Hematopoietic multipotent progenitor cell treated with erythropoietin and hydrocortisone succinate and interleukin-3 and kit ligand, for 17 days (in vitro differentiated cells): Measurements from ENCODE around the gene OR11L1.

Experiments used
- DNase-seq: peaks from one replicate; pipeline ENCODE4 v3.0.0-alpha.2; 2015; ENCODE audit warnings: low spot score

OR11L1 gene

GRCh38 chr1:247841796-247842195 is at the start of gene OR11L1:
OR11L1 (minus strand) TSS chr1:247841896; CDS start chr1:247841896, 0 bp downstream.
- no peak for DNase-seq

DNA sequence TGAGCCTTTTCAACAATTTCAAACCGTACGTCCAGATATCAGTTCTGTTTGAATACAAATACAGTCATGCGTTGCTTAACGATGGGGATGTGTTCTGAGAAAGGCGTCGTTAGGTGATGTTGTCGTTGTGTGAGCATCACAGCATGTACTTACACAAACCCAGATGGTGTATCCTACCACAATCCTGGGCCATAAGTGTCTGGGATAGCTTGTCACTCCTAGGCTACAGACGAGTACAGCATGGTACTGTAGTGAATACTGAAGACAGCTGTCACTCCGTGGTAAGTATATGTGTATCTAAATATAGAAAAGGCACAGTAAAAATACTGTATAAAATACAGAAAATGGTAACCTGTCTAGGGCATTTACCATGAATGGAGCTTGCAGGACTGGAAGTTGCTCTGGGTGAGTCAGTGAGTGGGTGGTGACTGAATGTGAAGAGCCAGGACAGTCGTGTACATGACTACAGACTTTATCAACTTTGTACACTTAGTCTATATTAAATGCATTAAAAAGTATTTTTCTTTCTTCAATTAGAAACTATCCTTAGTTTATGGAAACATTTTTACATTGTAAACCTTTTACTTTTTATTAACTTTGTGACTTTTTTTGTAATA is 43.2 kb upstream of the OR11L1 start:
- no peak for DNase-seq

GRCh38 chr1:247883346-247883745 is 41.6 kb upstream of the OR11L1 start:
- no peak for DNase-seq

DNA sequence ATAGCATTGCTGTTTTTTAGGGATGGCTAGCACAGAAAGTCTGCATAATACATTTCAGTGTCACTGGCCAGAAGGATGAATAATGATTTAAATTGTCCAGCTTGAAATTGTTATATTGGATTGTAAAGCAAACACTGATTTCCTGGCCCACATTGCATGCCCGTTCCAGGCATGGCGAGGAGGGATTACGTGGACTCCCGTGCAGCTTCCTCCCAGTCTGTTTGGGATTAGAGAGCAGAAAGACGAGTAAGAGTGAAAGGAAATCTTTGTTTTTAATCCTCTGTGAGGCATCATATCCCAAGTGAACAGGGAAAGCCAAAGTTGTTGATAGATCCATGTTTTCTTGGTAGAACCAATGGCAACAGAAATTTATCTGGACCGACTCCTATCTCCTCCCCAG is 23.7 kb upstream of the OR11L1 start:
- no peak for DNase-seq

GRCh38 chr1:247864644-247865043 is 22.9 kb upstream of the OR11L1 start:
- DNase-seq: no peak

DNA sequence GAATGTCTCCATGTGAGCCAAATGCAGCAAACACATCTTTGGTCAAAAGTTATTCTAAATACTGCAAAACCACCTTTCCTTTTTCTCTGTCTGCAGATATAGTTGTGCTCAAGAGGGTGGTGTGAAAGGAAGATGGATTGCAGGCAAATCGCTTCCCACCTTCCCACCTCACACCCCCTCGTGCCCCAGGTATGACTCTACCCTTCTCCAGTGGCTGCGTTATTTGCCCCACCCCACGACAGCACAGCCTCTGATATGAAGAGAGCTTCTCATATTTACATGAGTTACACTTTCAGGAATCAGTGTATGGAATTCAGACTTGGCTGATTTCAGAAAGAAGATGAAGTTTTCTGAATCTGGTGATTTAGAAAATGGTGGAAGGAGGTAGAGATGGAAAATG is 21.1 kb upstream of the OR11L1 start:
- DNase-seq: no peak

DNA sequence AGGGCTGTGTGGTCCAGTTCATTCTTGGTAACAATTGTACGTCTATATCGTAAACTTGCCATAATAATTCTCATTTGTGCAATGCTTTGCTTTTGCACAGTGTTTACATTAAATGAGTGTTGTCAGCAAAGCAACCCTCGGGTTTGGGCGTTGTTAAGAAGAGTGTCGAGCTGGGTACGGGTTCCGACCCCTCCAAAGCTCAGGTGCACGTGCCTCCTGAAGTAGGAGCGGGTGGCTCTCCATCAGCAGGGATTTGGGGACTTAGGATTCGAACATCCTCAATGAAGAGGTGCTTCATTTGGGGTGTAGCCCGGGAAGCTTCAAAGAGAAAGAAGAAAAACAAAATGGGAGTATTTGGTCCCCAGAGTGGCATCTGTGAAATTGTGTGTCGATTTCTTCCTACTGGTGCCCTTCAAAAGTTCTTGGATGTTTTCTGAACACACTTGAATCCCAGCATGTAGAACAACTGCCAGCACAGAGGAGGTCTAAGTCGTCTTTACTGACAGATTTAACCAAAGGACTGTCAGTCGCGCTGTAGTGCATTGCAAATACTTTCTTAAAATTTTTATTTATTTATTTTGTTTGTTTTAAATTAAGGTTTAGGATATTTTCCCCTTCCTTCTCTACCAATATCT is 16.4 kb upstream of the OR11L1 start:
- peak; percentile 81 for DNase-seq

DNA sequence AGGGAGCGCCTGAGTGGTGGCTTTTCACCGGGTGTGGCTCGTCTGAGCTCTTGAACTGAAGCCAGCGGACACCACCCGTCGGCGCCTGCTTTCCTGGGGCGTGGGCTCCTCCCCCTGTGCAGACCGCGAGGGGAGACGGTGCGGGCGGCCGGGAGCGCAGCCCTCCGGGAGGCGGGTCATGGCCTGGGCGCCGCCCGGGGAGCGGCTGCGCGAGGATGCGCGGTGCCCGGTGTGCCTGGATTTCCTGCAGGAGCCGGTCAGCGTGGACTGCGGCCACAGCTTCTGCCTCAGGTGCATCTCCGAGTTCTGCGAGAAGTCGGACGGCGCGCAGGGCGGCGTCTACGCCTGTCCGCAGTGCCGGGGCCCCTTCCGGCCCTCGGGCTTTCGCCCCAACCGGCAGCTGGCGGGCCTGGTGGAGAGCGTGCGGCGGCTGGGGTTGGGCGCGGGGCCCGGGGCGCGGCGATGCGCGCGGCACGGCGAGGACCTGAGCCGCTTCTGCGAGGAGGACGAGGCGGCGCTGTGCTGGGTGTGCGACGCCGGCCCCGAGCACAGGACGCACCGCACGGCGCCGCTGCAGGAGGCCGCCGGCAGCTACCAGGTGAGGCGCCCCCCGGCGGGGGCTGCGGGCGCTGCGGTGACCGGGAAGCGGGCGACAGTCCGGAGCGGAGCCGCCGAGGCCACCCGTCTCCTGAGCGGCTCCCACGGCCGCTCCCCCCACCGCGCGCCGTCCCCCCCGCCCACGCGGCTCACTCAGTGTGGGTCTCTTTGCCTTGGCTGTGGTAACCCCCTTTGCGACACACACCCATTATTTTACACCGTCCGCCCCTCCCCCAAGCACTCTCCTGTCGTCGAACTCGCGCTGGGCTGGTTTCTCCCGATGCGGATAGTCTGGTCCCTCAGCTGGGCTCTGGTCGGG is 15.6 kb upstream of the OR11L1 start, which contains the start of gene TRIM58:
Gene TRIM58, plus strand, starts transcription at position 119 of the 916 bp plus-strand sequence. Its CDS starts 60 bp downstream, at position 179.
- peak; percentile 98 for DNase-seq

GRCh38 chr1:247855911-247856310 is 14.2 kb upstream of the OR11L1 start:
- DNase-seq: no peak

DNA sequence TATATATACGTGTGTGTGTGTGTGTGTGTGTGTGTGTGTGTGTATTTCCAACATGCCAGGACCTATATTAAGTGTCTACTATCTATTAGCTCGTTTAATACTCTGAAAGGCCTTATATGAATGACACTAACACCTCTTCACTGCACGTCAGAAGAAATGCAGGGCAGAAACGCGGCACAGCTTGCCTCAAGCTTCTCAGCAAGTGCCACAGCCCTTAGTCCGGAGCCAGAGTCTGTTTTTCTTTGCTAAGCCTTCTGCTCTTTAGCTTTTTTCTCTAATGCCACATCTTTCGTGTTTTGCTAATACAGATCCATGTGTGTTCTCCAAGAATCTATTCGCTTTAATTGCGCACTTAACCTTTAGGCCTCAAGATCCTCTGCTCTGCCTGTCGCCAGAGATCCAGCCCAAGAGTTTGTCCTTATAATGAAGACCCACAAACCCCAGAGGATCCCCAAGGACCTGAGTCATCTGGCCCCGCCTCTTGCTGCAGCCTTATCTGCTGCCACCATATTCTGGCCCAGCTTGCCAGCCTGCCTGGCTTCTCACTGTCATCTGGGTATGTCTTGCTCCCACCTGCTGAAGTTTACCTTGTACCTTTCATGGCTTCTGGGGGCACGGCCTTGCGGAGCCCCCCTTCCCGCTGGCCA is 13.3 kb upstream of the OR11L1 start:
- DNase-seq: peak; percentile 98

- DNase-seq: no peak
These were observed 7.9 kb upstream of the OR11L1 start for GRCh38 chr1:247849616-247850015.

DNA sequence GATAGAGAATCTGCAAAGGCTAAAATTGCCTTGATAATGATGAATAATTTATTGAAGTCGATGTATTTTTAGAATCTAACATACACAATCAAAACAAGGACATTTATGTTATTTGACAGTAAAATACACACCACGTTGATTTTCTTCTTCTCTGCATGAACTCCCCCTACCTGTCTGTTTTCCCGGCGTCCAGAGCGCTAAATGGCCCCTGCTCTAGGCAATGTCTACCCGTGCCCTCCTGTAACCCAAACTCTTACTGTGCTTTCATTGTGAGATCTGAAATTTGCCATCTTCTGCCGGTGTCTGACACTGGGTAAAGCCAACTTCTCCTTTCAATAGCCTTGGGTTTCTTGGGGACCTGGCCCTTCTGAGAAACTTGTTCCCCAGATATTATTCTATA is 6.7 kb upstream of the OR11L1 start:
- no peak for DNase-seq

GRCh38 chr1:247845693-247846017 is 4.0 kb upstream of the OR11L1 start:
- no peak for DNase-seq

DNA sequence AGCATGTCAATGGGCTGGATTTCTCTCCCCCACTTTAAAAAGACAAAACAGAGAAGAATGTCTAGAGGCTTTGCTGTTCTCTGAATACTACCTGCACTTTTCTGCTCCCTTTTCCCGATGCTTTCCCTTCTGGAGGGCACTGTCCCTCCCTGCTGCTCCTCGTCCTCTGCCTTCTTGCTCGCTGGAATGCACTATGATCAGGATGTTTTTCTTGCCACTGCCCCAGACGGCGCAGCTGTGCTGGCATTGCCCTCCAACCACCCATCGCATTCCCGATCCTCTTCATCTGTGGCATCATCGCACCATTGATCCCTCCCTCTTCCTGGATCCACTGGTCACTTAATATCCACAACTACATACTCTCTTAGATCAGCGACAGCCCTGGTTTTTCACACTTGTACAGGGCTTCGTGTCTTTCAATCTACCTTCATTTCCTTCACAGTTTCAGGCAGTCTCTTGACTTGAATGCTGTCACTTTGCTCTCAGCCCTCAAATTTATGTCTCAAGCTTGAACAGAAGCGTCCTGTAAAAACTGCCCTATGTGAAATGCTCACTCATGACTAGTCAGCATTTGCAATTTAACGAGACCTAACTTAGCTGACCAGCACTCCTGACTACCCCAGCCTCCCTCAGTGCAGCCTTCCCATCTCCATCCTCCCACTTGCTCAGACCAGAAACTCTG is 3.5 kb upstream of the OR11L1 start:
- DNase-seq: no peak

GRCh38 chr1:247843411-247843810 is 1.7 kb upstream of the OR11L1 start:
- no peak for DNase-seq

DNA sequence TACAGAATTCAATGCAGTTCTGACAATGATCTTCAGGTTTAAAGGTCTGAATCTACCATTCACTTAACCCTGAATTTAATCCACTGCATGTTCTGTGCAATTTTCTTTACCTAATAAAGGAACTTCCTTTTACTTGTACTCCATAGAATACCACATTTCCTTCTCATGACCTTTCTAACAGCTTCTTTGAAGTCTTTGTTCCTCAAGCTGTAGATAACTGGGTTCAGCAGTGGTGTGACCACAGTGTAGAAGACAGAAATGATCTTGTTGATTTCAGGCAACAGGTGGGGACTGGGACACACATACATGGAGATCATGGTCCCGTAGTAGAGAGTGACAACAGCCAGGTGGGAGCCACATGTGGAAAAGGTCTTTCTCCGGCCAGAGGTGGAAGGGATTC is 878 bp downstream of the OR11L1 start:
- DNase-seq: no peak

DNA sequence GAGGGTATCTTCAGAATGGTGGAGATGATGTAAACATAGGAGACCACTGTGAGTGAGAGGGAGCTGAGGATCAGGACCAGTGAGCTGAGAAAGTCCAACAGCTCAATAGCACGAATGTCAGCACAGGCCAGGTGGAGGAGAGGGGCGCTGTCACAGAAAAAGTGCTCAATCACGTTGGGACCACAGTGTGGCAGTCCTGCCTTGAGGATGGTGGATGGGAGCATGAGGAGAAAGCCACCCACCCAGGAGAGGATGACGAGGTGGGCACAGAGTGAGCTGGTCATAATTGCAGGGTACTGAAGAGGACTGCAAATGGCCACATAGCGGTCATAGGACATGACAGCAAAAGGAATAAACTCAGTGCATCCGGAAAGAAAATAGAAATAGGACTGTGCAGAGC is 8.1 kb downstream of the OR11L1 start:
- peak; percentile 77 for DNase-seq

GRCh38 chr1:247829656-247830055 is 12.0 kb downstream of the OR11L1 start:
- DNase-seq: no peak

- no peak for DNase-seq
These were observed 16.3 kb downstream of the OR11L1 start for GRCh38 chr1:247825362-247825761.

GRCh38 chr1:247824023-247824422 is 17.7 kb downstream of the OR11L1 start, which contains the start of gene OR14A16:
OR14A16 (minus strand) TSS chr1:247824119; CDS start chr1:247815729, 8,390 bp downstream.
- no peak for DNase-seq

DNA sequence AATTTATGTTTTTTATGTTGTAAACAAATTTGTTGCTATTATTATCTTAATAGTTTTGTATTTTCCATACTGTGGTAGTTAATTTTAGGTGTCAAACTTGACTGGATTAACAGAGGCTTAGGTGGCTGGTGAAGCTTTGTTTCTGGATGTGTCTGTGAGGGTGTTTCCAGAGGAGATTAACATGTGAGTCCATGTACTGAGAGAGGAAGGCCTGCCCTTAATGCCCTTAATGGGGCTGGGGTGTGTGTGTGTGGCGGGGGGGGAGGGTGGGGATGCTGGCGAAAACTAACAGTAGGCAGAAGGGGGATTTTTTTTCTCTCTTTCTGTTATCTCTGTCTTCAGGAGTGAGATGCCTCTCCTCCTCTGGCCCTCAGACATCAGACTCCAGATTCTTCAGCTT is 19.6 kb downstream of the OR11L1 start:
- DNase-seq: no peak

- no peak for DNase-seq
These were observed 29.1 kb downstream of the OR11L1 start for GRCh38 chr1:247812637-247813036.
